ENCODE measurements around the gene CTIF.

Gene CTIF

GRCh38 chr18:48719388-48719787, 180.6 kb downstream of the CTIF start:
- no peak overlapping the region for H3K4me3 Mint-ChIP-seq
- H3K27ac Mint-ChIP-seq: no peak overlapping the region
- TF ChIP-seq CTCF (IDR thresholded peaks at IDR 0.05): no peak

GRCh38 chr18:48719974-48720654, 181.3 kb downstream of the CTIF start:
- no peak for TF ChIP-seq CTCF (IDR thresholded peaks at IDR 0.05)
- H3K4me1 Mint-ChIP-seq: peaks cover 33% of the 10 kb centered on the region
- H3K9me3 Mint-ChIP-seq: peaks cover 5% of the 10 kb centered on the region
- H3K27ac Mint-ChIP-seq: no peak overlapping the region
- peaks cover 10% of the 10 kb centered on the region for H3K27me3 Mint-ChIP-seq (ENCODE audit: low read depth, poor library complexity)
- H3K36me3 Mint-ChIP-seq (ENCODE audit: low read depth): peaks cover 22% of the 10 kb centered on the region
- no peak for DNase-seq
- H3K4me3 Mint-ChIP-seq: no peak overlapping the region

More at GRCh38 chr18:48719388-48719787, 180.6 kb downstream of the CTIF start:
- peaks cover 5% of the 10 kb centered on the region for H3K9me3 Mint-ChIP-seq
- peaks cover 10% of the 10 kb centered on the region for H3K27me3 Mint-ChIP-seq (ENCODE audit: low read depth, poor library complexity)
- H3K36me3 Mint-ChIP-seq (ENCODE audit: low read depth): peaks cover 18% of the 10 kb centered on the region
- no peak for DNase-seq
- peaks cover 33% of the 10 kb centered on the region for H3K4me1 Mint-ChIP-seq

- H3K36me3 Mint-ChIP-seq (ENCODE audit: low read depth): peaks cover 22% of the 10 kb centered on the region
- H3K9me3 Mint-ChIP-seq: peaks cover 5% of the 10 kb centered on the region
- H3K4me3 Mint-ChIP-seq: no peak overlapping the region
- no peak overlapping the region for H3K27ac Mint-ChIP-seq
- peaks cover 8% of the 10 kb centered on the region for H3K27me3 Mint-ChIP-seq (ENCODE audit: low read depth, poor library complexity)
- DNase-seq: no peak
- TF ChIP-seq CTCF (IDR thresholded peaks at IDR 0.05): no peak
- H3K4me1 Mint-ChIP-seq: peaks cover 33% of the 10 kb centered on the region
These were observed 181.8 kb downstream of the CTIF start for GRCh38 chr18:48720655-48721025.

GRCh38 chr18:48721312-48721711, 182.5 kb downstream of the CTIF start:
- peaks cover 8% of the 10 kb centered on the region for H3K27me3 Mint-ChIP-seq (ENCODE audit: low read depth, poor library complexity)
- H3K4me1 Mint-ChIP-seq: peaks cover 28% of the 10 kb centered on the region
- H3K36me3 Mint-ChIP-seq (ENCODE audit: low read depth): peaks cover 26% of the 10 kb centered on the region
- no peak overlapping the region for H3K4me3 Mint-ChIP-seq
- no peak for TF ChIP-seq CTCF (IDR thresholded peaks at IDR 0.05)
- no peak for DNase-seq
- H3K9me3 Mint-ChIP-seq: peaks cover 10% of the 10 kb centered on the region
- no peak overlapping the region for H3K27ac Mint-ChIP-seq

GRCh38 chr18:48723016-48723415, 184.2 kb downstream of the CTIF start:
- peaks cover 41% of the 10 kb centered on the region for H3K36me3 Mint-ChIP-seq (ENCODE audit: low read depth)
- peaks cover 28% of the 10 kb centered on the region for H3K4me1 Mint-ChIP-seq
- no peak for TF ChIP-seq CTCF (IDR thresholded peaks at IDR 0.05)
- H3K27ac Mint-ChIP-seq: no peak overlapping the region
- peaks cover 25% of the 10 kb centered on the region for H3K9me3 Mint-ChIP-seq
- peaks cover 5% of the 10 kb centered on the region for H3K27me3 Mint-ChIP-seq (ENCODE audit: low read depth, poor library complexity)
- DNase-seq: no peak
- no peak overlapping the region for H3K4me3 Mint-ChIP-seq

GRCh38 chr18:48723837-48724236, 185.0 kb downstream of the CTIF start:
- H3K4me3 Mint-ChIP-seq: no peak overlapping the region
- no peak for DNase-seq
- peaks cover 28% of the 10 kb centered on the region for H3K4me1 Mint-ChIP-seq
- H3K27ac Mint-ChIP-seq: no peak overlapping the region
- H3K27me3 Mint-ChIP-seq (ENCODE audit: low read depth, poor library complexity): peaks cover 8% of the 10 kb centered on the region
- H3K36me3 Mint-ChIP-seq (ENCODE audit: low read depth): peaks cover 39% of the 10 kb centered on the region
- H3K9me3 Mint-ChIP-seq: peaks cover 27% of the 10 kb centered on the region
- TF ChIP-seq CTCF (IDR thresholded peaks at IDR 0.05): no peak
